DOHH2 (cell line): ENCODE data around the gene ABHD12.

ENCODE experiments used
- H3F3A ChIP-seq: fragments of 200-600 bp; sonication (generic), shearing (Covaris generic); 2 replicates; pipeline ENCODE4 v1.6.0; 2016; ENCODE audit warnings: antibody characterized with exemption, mild to moderate bottlenecking; ENCODE audit not compliant: control insufficient read depth, insufficient read depth
- H3K27ac ChIP-seq: fragments of 200-600 bp; sonication (generic); 2 replicates; pipeline ENCODE4 v1.5.1; 2014; ENCODE audit warnings: low read depth, mild to moderate bottlenecking, low read length, moderate library complexity
- H3K27me3 ChIP-seq: fragments of 200-600 bp; sonication (generic); 2 replicates; pipeline ENCODE4 v1.6.1; 2014; ENCODE audit warnings: mild to moderate bottlenecking, low read length, mixed read lengths; ENCODE audit not compliant: control insufficient read depth
- H3K36me3 ChIP-seq: fragments of 200-600 bp; sonication (generic); 2 replicates; pipeline ENCODE4 v1.6.1; 2014; ENCODE audit warnings: mild to moderate bottlenecking, low read length, moderate library complexity, mixed read lengths; ENCODE audit not compliant: control insufficient read depth
- H3K4me1 ChIP-seq: fragments of 200-600 bp; sonication (generic); 2 replicates; pipeline ENCODE4 v1.6.1; 2014; ENCODE audit warnings: mild to moderate bottlenecking, low read length, mixed read lengths; ENCODE audit not compliant: control insufficient read depth
- H3K4me2 ChIP-seq: fragments of 200-600 bp; sonication (generic); 2 replicates; pipeline ENCODE4 v1.6.0; 2014; ENCODE audit warnings: mild to moderate bottlenecking, low read length, moderate library complexity
- H3K4me3 ChIP-seq: fragments of 200-600 bp; sonication (generic); 2 replicates; pipeline ENCODE4 v1.5.1; 2014; ENCODE audit warnings: mild to moderate bottlenecking, low read length, mixed read lengths
- H3K79me2 ChIP-seq: fragments of 200-600 bp; sonication (generic); 2 replicates; pipeline ENCODE4 v1.6.1; 2014; ENCODE audit warnings: mild to moderate bottlenecking, low read length, mixed read lengths; ENCODE audit not compliant: control insufficient read depth
- H3K9me2 ChIP-seq: fragments of 200-600 bp; sonication (generic); replicated peaks from 2 replicates; pipeline ENCODE4 v1.6.1; 2014; ENCODE audit warnings: mild to moderate bottlenecking, low read length, mixed read lengths; ENCODE audit not compliant: control insufficient read depth
- H3K9me3 ChIP-seq: fragments of 200-600 bp; sonication (generic); 2 replicates; pipeline ENCODE4 v1.6.1; 2014; ENCODE audit warnings: antibody characterized with exemption, low read length, mixed read lengths; ENCODE audit not compliant: control insufficient read depth, insufficient read depth
- H4K20me1 ChIP-seq: fragments of 200-600 bp; sonication (generic); 2 replicates; pipeline ENCODE4 v1.6.0; 2014; ENCODE audit warnings: low read depth, mild to moderate bottlenecking, antibody characterized with exemption, low read length, moderate library complexity; ENCODE audit not compliant: control insufficient read depth, insufficient read depth
- EZH2phosphoT487 ChIP-seq: fragments of 200-600 bp; sonication (generic); IDR thresholded peaks from 2 replicates; pipeline ENCODE4 v1.6.1; 2017; ENCODE audit warnings: borderline replicate concordance, mild to moderate bottlenecking, antibody characterized with exemption, low read length, moderate library complexity, mixed read lengths
- TF ChIP-seq, protein P1 (sequence below): fragments of 200-600 bp; sonication (generic); IDR thresholded peaks from one replicate; pipeline ENCODE4 v1.5.1; 2014; ENCODE audit warnings: antibody characterized with exemption, mild to moderate bottlenecking, low read depth, low read length; ENCODE audit not compliant: poor library complexity, severe bottlenecking

Gene ABHD12

DNA sequence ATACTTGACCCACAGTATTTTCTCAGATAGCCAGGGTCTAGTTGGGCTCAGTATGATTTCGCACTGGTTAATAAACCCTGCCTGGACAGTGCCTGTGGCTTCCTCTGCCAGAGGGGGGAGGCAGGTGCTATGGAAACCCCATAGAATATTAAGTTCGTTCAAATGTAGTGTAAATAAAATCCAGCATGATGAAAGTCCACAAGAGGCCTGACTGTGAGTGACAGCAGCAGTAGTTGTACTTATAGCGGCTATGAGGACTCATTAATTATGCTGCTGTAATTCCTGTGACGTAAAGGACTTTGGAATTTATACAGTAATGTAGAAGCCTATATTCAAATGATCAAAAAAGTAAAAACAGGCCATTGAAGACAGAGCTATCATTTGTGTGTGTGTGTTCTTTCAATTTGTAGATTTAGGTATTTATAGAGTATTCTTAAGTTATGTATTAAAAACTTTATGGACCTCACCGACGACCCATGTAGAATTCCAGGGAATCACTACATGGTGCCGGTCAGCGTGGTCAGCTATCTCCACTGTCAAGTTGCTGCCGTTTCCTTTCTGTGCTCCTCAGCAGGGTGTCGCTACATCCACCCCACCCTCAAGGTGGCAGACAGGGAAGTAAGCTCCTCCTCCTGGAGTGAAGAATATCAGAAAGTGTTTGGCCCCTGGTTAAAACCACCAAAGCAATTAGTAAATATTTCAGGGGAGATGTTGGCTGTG is 132.7 kb downstream of the ABHD12 start:
- H4K20me1 ChIP-seq: no peaks in the 10 kb centered on the region; the same call in 1 of the 2 replicates
- H3K4me3 ChIP-seq: no peak overlapping the region
- no peaks in the 10 kb centered on the region for H3K9me2 ChIP-seq
- H3K4me1 ChIP-seq: no peaks in the 10 kb centered on the region
- peaks cover 10% of the 10 kb centered on the region for H3K36me3 ChIP-seq
- no peaks in the 10 kb centered on the region for H3F3A ChIP-seq
- H3K79me2 ChIP-seq: peaks cover 16% of the 10 kb centered on the region
- H3K27ac ChIP-seq: no peak overlapping the region
- no peak for TF ChIP-seq EZH2phosphoT487
- TF ChIP-seq, protein P1, sequence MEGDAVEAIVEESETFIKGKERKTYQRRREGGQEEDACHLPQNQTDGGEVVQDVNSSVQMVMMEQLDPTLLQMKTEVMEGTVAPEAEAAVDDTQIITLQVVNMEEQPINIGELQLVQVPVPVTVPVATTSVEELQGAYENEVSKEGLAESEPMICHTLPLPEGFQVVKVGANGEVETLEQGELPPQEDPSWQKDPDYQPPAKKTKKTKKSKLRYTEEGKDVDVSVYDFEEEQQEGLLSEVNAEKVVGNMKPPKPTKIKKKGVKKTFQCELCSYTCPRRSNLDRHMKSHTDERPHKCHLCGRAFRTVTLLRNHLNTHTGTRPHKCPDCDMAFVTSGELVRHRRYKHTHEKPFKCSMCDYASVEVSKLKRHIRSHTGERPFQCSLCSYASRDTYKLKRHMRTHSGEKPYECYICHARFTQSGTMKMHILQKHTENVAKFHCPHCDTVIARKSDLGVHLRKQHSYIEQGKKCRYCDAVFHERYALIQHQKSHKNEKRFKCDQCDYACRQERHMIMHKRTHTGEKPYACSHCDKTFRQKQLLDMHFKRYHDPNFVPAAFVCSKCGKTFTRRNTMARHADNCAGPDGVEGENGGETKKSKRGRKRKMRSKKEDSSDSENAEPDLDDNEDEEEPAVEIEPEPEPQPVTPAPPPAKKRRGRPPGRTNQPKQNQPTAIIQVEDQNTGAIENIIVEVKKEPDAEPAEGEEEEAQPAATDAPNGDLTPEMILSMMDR: no peak
- H3K9me3 ChIP-seq: no peaks in the 10 kb centered on the region
- H3K27me3 ChIP-seq: no peaks in the 10 kb centered on the region
- no peak overlapping the region for H3K4me2 ChIP-seq

GRCh38 chr20:25257130-25257529 is 133.5 kb downstream of the ABHD12 start:
- no peaks in the 10 kb centered on the region for H3K9me2 ChIP-seq
- no peaks in the 10 kb centered on the region for H3K4me1 ChIP-seq
- no peaks in the 10 kb centered on the region for H3F3A ChIP-seq
- peaks cover 5% of the 10 kb centered on the region; the same call in 1 of the 2 replicates for H4K20me1 ChIP-seq
- peaks cover 10% of the 10 kb centered on the region for H3K36me3 ChIP-seq
- H3K4me3 ChIP-seq: no peak overlapping the region
- no peaks in the 10 kb centered on the region for H3K9me3 ChIP-seq
- H3K79me2 ChIP-seq: peaks cover 24% of the 10 kb centered on the region
- TF ChIP-seq, protein P1: no peak
- no peak for TF ChIP-seq EZH2phosphoT487
- no peak overlapping the region for H3K4me2 ChIP-seq
- no peaks in the 10 kb centered on the region for H3K27me3 ChIP-seq
- H3K27ac ChIP-seq: no peak overlapping the region

GRCh38 chr20:25256226-25256859 is 134.3 kb downstream of the ABHD12 start:
- no peaks in the 10 kb centered on the region for H3K9me3 ChIP-seq
- no peak overlapping the region for H3K27ac ChIP-seq
- no peaks in the 10 kb centered on the region for H3K27me3 ChIP-seq
- no peaks in the 10 kb centered on the region for H3F3A ChIP-seq
- H3K4me3 ChIP-seq: no peak overlapping the region
- H3K79me2 ChIP-seq: peaks cover 32% of the 10 kb centered on the region
- peaks cover 5% of the 10 kb centered on the region; the same call in 1 of the 2 replicates for H4K20me1 ChIP-seq
- H3K36me3 ChIP-seq: peaks cover 10% of the 10 kb centered on the region
- no peaks in the 10 kb centered on the region for H3K4me1 ChIP-seq
- TF ChIP-seq EZH2phosphoT487: no peak
- TF ChIP-seq, protein P1: no peak
- H3K4me2 ChIP-seq: no peak overlapping the region
- no peaks in the 10 kb centered on the region for H3K9me2 ChIP-seq
